Germinal center (tissue), 1 donor: Measurements from ENCODE around the gene SORL1-AS1.

Experiments used
- DNase-seq: peaks from one replicate; pipeline ENCODE4 v3.0.0; 2012; ENCODE audit warnings: mixed read lengths, low spot score

The SORL1-AS1 gene

DNA sequence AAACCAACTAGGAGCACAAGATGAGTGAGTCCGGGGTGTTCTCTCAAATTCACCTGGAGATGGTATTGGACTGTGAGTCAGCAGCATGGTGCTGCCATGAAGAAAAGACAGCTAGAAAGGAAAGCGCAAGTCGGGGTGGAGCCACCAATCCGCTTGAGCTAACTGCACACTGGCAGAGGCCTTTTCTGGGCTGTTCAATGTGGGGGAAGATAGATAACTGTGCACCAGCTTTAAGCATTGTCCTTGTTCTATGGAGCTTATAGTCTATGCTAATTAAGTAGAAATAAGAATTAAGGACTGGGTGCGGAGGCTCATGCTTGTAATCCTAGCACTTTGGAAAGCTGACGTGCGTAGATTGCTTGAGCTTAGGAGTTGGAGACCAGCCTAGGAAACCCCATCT is 21.9 kb upstream of the SORL1-AS1 start:
- no peak for DNase-seq

DNA sequence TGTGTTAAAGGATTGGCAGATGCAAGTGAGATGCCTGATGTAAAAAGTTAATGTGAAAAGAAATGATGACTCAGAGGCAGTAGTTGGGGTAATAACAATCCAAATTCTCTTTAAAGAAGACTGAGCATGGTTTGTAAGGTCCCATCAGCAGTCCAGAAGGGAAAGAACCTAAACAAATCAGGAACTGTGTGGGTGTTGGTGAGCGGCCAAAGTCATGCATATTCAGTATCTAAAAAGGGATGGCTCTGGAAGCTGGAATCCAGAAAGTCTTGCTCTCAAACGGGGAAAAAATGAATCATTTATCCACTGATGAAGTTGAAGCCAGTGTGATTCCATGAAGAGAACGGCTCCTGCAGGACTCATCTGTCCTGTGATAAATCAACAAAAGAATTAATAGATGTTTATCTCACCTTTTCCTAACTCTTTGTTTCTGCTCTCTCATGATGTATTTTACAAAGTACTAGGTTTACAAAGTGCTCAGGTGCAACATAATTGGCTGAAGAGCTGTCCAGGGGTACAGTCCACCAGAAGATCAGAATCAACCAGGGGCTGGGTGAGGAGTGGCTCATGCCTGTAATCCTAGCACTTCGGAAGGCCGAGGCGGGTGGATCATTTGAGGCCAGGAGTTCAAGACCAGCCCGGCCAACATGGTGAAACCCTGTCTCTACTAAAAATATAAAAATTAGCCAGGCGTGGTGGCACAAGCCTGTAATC is 20.5 kb upstream of the SORL1-AS1 start:
- no peak for DNase-seq

DNA sequence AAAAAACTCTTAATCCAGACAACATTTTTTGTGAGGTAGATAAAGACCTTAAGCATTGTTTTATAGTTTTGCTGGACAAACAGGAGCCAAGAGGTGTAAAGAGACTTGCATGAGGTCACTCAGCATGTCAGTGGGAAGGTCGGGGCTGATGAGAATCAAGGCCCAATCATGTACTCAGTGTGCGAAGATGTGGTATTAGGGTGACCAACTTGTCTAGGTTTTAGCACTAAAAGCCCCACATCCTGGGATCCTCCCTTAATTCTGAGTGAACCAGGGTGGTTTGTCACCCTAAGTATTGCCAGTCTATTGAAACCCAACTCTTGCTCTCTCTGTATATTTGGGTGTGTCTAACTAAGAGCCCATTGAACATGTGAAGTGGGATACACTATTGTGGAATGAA is 19.5 kb upstream of the SORL1-AS1 start:
- no peak for DNase-seq

DNA sequence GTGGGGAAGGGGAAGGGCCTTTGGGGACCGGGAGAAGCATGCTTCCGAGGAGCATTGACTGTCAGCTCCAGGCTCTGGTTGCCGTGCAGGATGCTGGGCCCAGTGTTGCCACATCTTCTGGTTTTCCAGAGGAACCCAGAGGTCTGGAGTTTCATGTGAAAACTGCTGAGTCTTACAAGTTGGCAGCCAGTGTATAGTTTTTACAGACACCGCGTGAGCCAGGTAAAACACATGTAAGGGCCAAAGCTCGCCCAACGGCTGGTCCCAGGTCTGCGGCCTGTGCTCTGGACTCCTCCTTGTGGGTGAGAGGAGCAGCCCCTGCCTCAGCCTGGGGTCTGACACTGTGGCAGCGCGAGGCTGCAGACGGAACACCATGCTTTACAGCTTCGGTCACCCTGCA is 18.4 kb upstream of the SORL1-AS1 start:
- DNase-seq, result no peak

DNA sequence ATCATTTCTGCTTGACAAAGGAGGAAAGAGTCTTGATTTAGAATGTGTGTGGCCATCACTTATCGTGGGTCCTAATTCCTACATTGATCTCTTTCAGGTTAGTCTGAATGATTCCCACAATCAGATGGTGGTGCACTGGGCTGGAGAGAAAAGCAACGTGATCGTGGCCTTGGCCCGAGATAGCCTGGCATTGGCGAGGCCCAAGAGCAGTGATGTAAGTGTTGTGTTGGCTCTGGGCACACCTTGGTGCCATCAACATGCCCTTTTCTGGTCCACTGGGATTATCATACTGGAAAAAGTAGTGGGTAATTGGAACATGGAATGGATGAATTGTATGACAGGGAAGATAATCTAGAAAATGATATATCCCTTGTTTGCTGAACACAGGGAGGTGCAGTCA is 17.1 kb upstream of the SORL1-AS1 start:
- no peak for DNase-seq

DNA sequence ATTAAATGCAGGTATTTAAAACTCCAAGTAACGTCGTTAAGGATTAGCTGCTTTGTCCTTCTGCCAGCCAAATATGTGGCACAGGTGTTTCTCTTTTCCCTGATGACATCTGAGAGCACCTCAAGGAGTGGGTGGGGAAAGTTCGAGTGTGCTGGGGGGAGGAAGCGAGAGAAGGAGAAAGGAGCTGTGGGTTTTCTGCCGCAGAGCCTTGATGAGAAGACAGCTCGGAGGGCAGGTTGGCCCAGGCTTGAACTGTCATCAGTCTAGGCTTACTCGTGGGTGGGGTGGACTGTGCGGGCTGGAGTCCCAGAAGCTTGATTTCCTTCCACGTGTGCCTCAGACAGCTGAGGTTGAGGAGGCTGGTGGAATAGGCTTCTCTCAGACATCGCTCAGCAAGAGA is 15.2 kb upstream of the SORL1-AS1 start:
- peak; percentile 47 for DNase-seq

DNA sequence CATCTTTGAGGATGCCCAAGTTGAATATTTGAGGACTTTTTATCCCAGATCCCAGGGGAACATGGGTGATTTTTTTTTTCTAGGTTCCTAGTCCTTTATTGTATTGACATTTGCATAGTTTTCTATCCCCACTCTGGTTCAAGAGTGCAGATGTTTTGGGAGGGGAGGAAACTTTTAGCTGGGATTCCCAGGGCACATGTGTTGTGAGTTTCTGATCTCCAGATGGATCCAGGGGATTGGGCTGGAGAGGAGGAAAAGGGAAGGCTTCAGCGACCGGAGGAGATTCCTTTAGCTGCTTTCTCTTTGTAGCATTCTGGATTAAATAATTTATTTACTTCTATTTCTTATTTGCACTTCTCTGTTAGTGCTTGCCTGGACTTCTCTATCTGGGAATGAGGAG is 14.7 kb upstream of the SORL1-AS1 start:
- DNase-seq, result no peak

DNA sequence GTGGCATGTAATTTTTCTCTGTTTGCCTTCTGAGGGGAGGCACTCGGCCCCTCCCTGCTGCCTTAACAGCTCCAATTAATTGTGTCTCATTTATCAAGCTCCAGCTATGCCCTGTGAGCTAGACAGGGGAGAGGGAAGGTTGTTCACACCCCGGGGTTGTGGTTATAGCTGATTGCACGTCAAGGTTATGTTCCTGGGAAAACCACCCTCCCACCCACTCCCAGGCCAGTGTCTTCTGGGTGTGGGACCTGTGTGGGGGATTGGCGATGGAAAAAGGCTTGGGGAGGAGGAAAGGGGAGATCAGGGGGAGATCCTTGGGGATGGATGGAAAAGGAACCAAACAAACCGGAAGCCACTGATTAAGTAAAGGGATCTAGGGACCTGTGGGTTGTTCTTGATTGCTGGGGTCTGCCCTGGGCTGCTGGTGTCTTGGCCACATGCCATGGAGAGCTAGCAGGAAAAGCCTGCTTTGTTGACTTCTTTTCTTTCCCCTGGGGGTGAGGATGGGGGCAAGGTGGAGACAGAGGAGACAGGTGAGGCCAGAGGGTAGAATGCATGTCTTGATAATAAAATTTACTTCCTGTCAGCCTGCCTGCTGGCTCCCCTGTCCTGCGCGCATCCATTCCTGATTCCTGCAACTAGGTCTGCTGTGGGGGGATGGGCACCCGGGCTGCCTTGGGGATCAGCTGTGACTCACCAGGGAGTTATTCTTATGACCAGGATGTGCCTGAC is 13.5 kb upstream of the SORL1-AS1 start:
- DNase-seq, result no peak

DNA sequence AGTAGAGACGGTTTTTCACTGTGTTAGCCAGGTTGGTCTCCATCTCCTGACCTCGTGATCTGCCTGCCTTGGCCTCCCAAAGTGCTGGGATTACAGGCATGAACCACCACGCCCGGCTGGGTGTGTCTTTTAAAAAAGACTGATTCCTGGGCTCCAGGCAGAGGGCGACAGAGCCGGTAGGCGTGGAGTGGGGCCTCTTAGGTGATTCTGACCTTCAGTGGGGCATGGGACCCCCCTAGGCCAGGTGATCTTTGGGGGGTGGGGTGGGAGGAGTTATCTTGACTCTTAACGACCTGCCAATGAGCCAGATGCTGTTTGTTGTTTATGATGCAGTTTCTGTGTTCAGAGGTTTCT is 12.9 kb upstream of the SORL1-AS1 start:
- no peak for DNase-seq

DNA sequence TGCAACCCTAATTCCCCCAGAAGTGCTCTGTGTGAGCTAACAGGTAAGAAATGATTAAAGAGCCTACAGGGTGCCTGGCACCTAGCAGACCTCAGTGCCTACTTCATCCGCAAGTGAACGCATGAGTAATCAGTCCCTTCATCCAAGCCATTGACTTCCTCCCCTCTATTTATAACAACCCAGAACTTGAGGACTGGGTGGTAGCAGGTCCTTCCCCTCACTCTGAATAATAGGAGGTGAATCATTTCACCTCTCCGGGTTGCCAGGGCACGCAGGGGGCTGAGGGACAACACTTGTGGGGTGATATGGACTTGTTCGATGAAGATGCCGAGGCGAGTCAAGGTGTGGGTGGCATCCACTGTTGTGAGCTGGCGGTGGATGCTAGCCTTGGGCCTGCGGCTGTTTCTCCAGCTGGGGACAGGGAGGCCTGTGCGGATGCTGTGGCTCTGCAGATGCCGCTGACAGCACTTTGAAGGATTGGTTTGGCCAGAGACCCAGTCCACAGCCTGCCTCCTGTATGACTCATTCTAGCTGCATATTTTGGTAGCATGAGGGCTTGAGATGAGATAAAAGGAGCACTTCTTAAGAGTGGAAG is 11.7 kb upstream of the SORL1-AS1 start:
- no peak for DNase-seq

DNA sequence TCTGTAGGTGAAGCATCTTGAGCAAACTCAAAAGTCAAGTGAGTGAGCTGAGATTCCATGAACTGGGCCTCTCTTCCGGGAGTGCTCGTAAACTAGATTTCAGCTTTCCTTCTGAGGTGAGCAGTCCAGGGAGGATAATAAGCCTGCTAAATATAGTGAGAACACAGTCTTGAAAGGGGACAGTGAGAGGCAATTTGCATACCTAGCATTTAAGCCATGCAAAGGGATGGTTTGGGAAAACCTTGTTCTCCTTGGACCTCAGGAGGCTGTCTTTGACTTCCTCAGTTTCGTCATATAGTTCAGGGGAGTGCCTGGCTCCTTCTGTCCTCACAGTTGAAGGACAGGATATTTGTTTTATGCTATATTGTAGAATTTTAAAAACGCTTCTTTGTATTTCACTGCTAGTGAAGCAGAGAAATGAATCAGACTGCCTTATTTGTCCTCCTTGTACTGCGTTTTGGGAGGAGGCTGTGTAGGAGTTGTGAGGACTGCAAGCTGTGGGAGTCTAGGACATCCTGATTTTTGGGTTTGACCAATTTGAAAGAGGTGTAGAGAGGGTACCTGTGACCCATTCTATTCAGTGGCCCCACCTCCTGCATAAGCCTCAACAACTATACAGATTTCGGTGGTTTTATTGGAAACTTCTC is 11.0 kb upstream of the SORL1-AS1 start:
- no peak for DNase-seq

DNA sequence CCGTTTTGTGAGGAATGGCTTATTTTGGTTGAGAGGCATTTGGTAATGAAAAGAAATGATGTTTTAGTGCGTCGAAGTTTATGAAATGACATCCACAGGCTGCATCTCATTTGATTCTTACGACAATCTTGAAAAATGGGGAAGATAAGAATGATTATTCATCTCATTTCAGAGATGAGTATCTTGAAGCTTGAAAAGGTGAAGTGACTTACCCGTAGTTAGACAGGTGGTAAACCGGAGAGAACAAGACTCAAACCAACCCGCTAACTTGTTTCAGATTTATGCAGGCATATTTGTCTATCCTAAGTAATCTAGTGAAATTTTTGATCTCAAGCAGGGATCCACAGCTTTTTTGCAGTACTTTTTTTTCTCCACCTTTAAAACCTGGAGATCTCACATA is 9.1 kb upstream of the SORL1-AS1 start:
- DNase-seq, result no peak

DNA sequence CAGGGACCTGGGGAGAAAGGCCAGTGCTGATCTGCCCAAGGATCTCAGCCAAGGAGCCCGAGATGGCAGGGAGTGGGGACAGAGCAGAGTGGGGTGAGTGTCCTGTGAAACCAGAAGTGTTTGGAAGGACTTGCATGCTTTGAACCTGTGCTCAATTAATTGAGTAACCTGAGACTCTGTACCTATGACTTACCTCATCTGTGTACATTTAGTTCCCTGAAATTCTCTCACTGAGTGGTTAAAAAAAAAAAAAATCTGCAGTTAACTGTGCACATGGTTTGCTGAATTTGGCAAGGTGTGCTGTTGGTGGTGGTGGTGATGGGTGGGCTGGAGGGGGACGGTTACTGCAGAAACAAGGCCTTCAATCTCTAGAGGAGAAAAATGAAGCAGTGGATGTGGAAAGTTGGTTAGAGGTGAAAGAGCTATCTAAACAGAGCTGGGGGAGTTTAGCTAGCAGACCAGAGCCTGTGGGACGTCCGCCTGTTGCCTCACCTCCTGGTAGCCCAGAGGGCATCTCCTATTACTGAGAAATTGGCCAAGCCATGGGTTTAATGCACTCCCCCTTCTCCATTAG is 8.3 kb upstream of the SORL1-AS1 start:
- DNase-seq, result no peak

DNA sequence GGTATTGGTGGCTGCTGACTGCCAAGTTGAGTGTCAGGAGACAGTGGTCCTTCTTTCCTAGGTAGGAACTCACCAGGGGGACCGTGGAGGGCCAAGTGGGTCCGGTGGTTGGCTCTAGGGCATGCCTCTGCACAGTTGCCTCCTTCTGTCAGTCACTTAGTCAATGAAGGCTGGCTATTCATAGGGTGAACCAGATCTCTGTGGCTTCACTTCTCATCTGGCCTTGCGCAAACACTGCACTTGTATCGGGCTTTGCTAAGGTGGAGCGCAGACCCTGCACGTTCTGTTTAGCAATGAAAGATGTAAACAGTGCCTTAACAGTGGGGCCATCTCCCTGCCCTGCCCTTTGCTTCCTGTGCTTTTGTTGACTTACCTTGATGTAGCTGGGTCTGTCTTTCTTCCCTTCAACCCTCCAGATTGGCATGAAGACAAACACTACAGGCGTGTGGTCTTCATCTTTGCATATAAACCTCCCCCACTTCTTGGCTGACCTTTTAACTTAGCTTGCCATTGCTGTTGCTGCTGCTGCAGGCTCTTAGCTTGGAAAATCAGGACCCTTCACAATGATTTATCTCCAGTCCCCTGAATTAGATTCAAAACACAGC is 6.7 kb upstream of the SORL1-AS1 start:
- no peak for DNase-seq

DNA sequence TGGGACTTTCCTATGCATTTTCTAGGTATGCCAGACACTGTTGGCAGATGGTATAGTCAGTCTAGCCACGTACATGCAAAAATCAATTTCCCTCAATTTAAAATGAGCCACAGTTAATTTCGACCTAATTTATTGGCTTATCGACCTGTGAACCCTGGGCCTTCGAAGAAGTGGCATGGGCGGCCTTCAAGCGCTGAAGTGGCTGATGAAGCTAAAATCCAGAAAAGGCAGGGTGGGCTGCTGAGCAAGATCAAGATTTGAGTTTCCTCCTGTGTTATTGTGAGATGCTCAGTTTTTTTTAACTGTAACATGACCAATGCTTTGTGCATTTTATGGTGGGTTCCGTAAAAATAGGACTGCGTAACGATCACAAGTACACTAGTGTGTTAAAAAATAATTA is 5.8 kb upstream of the SORL1-AS1 start:
- no peak for DNase-seq

DNA sequence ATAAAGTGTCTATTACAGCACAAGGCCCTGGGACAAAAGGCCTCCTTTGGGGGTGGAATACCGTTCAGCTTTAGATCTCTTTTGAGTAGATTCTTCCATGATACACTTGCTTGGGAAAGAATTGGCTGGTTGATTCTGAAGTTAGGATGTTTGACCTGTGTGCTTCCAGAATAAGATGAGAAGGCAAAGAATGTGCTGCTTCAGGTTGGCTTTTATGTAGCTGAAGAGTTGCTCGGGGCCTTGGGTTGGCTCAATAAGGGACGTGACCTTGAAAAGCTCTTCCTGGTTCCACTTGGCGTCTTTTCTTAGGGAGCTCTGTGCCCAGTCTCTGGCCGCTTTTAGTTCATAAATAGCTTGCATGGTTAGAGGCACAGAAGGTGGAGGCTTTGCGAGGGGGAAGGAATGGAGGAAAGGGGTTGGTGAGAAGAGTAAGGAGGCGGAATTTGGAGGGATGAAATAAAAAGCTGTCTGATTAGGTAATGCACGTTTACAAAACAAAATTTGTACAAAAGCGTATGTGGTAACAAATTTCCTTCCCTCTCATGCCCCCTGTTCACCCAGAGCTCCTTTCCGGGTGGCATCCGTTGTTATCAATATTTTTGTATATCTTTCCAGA is 4.2 kb upstream of the SORL1-AS1 start:
- DNase-seq, result no peak

DNA sequence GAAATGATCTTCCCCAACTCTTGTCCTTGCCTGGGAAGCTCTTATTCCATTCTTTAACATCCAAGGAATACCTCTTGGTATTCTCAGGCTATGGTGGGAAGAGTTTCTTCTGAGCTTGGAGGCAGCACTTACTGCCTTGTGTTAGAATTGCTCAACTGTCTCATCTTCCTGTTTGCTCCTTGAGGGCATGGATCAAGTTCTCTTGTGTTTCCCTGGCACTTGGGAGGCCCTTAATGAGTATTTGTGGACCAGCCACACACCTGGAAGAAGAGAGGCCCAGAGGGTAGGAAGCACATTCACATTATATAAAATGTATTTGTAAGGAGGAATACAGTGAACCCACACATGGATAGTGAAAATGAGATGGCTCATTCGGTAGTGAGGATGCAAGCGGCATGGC is 3.4 kb upstream of the SORL1-AS1 start:
- no peak for DNase-seq

DNA sequence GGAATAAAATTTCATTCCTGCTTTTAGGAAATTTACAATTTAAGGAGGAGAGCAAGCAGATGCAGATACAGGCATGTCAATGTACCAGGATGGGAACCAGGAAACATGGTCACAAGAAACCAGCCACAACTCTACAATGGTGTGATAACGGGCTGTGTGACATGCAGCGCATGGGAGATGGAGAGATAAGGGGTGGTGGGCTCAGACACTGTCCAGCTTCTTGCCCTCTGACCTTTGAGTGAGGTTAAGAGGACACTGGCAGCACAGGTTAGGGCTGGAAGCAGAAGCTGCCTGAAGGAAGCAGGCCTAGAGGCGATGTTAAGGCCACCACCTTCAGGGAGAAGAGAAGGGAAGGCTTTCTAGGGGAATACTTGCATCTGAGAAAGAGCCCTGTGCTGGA is 2.3 kb upstream of the SORL1-AS1 start:
- DNase-seq, result no peak

DNA sequence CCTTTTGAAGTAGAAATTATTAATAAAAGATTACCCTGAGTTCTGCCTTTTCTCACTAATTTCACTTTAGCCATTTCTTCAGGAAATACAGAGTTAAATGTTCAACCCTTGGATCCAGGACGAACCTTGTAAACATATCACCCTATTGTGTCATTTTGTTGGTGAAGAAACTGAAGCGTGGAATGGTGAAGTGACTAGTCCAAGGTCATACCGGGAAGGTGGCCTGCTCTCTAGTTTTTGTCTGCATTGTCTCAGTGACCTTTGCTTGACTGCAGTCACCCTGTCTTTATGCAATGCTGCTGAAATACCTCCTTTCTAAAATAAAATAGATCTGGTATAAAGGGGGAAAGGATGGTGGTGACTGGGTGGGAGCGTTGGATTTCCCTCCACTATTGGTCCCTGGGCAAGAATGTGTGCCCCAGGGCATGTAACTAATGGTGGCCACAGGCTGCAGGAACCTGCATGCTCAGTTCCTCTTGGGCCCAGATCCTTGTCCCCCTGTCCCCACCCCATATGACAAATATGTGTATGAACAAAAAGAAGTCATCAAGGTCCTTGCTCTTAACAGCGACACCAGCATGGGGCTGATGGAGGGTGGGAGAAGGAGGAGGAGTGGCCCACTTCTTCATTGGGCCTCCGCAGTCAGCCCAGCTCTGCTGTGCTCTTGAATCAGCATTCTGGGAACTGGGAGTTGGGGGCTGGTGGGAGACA is 977 bp upstream of the SORL1-AS1 start:
- no peak for DNase-seq

DNA sequence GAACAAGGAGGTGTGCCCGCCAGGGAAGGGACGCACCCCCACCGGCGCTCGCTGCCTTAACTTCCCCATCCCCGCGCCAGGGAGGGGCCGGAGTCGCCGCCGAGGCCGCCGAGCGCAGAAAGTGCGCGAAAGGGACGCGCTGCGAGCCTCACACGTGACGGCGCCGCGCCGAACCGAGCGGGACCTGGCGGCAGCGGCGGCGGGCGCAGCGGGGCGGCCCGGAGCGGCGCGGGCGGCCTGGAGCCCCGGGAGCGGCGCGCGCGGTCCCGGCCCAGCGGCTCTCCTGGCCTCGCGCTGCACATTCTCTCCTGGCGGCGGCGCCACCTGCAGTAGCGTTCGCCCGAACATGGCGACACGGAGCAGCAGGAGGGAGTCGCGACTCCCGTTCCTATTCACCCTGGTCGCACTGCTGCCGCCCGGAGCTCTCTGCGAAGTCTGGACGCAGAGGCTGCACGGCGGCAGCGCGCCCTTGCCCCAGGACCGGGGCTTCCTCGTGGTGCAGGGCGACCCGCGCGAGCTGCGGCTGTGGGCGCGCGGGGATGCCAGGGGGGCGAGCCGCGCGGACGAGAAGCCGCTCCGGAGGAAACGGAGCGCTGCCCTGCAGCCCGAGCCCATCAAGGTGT is 670 bp downstream of the SORL1-AS1 start, which contains the start of gene SORL1:
SORL1 (plus strand) TSS at position 329 of the 623 bp plus-strand sequence; CDS start at position 347, 18 bp downstream.
- peak; percentile 64 for DNase-seq
